ENCODE data around the gene ANKRD44.

Gene ANKRD44

DNA sequence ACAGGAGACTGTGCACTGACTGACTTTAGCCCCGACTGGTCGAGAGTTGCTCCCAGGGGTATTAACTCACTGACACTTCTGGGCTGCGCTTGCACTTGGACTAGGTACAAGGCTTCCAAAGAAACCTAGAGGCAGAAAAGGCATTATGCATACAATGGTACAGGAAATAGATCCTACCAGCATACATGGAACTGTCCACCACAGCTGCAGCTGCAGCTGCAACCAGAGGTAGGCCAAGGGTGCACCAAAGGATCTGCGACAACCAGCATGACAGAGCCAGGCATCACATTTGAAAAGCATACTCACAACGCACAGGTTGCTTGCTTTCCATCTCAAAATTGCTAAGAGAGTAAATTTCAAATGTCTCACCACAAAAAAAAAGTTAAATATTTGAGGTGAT, 361.5 kb downstream of the ANKRD44 start:
- TF ChIP-seq, protein P1, sequence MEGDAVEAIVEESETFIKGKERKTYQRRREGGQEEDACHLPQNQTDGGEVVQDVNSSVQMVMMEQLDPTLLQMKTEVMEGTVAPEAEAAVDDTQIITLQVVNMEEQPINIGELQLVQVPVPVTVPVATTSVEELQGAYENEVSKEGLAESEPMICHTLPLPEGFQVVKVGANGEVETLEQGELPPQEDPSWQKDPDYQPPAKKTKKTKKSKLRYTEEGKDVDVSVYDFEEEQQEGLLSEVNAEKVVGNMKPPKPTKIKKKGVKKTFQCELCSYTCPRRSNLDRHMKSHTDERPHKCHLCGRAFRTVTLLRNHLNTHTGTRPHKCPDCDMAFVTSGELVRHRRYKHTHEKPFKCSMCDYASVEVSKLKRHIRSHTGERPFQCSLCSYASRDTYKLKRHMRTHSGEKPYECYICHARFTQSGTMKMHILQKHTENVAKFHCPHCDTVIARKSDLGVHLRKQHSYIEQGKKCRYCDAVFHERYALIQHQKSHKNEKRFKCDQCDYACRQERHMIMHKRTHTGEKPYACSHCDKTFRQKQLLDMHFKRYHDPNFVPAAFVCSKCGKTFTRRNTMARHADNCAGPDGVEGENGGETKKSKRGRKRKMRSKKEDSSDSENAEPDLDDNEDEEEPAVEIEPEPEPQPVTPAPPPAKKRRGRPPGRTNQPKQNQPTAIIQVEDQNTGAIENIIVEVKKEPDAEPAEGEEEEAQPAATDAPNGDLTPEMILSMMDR (IDR thresholded peaks at IDR 0.05; ENCODE audit: control insufficient read depth, extremely low read depth, insufficient read depth) = no peak
- no peak overlapping the region for H3K4me3 ChIP-seq (ENCODE audit: low read depth, low read length)
- DNase-seq (ENCODE audit: low read depth) = no peak

DNA sequence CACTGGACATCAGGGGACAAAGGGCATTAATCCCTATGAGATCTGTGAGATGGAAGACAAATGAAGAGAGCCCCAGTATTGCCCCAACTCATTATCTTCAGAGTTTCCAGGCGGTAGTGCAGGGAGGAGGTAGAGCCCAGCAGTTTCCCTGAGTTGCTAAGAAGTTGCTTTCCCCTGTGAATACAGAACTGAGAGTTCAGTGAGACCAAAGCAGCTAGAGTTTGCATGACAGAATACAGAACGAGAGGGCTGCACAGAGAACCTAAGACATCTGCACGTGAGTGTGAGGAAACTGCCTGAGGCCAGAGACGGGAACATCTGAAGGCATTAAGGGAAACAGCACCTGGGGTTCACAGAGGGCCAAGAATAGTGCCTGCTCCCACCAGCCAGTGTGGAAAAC, 366.0 kb downstream of the ANKRD44 start:
- TF ChIP-seq, protein P1 (IDR thresholded peaks at IDR 0.05; ENCODE audit: control insufficient read depth, extremely low read depth, insufficient read depth) = no peak
- no peak overlapping the region for H3K4me3 ChIP-seq (ENCODE audit: low read depth, low read length)
- no peak for DNase-seq (ENCODE audit: low read depth)

DNA sequence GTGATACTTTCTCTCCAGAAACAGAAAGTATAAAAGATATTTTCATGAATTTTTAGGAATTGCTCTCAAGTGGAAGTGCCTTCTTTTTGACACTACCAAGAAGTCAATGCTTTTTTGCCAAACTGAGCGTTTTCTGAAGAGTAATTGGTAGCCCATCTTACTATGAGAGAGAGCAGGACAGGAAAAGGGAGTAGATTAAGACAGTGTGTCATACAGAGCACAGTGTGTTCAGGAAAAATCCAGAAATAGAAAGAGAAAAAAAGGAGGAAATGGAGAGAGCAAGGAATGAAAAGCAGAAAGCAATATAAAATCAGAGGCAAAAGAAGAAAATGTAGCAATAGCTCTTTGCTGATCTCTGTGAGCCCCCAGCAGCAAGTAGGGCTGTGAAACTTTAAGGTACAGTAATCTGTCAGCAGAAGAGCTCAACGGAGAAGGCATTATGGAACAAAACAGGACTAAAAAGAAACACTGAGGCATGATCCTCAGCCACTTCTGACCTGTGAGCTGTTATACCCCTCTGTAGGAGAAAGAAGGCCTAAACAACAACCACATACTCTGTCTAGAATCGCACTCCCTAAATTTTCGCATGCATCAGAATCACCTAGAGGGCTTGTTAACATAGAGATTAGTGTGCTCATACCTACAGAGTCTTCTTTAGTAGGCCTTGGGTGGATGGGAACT, 369.0 kb downstream of the ANKRD44 start:
- TF ChIP-seq, protein P1 (IDR thresholded peaks at IDR 0.05; ENCODE audit: control insufficient read depth, extremely low read depth, insufficient read depth) = no peak
- DNase-seq (ENCODE audit: low read depth) = no peak
- H3K4me3 ChIP-seq (ENCODE audit: low read depth, low read length) = no peak overlapping the region

DNA sequence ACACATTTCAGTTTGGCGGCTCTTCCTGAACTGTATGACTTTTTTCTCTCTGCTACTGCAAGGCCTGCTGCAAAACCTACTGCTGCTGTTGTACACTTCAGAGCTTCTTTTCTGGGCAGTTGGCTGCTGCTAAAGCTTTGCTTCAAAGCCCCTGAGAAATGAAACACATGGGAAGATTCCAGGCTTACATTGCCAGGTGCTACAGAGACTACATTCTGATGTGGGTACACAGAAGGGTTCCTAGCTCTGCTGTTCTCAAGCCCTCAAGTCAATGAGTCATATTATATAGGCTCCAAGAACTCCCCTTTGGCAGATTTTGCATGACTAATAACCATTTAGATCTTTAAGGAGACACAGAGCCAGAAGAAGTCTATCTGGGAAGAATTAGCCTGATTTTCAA, 371.2 kb downstream of the ANKRD44 start:
- H3K4me3 ChIP-seq (ENCODE audit: low read depth, low read length) = no peak overlapping the region
- no peak for DNase-seq (ENCODE audit: low read depth)
- TF ChIP-seq, protein P1 (IDR thresholded peaks at IDR 0.05; ENCODE audit: control insufficient read depth, extremely low read depth, insufficient read depth) = no peak
